ENCODE results near the gene AMACR.

DNA sequence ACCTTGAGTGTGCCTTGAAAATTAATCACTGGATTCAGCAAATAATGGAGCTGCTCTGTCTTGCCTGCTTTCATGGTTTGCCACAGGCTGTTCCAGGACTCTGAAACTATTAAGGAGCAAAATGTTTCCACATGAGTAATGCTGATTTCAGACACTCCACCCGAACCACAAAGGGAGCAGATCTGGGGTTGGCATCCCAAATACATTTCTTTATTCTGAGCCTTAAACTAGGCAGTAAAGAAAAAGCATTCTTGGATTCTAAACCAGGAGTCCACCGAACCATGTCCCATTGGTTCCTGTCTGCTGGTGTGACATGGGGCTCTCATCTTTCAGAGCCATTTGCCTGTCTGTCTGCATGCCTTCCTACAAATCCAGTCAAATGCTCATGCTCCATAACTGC is 45.3 kb upstream of the AMACR start:
- no peak for TF ChIP-seq YY1 (IDR thresholded peaks at IDR 0.05; ENCODE audit: low read depth)
- no peak for TF ChIP-seq ZBTB7A (IDR thresholded peaks at IDR 0.05; ENCODE audit: low read depth)
- TF ChIP-seq TCF12 (IDR thresholded peaks at IDR 0.05; ENCODE audit: low read depth): no peak
